Epithelial cell of proximal tubule (primary cell): ENCODE data around the gene ZNF334. TPM values are rescaled to one million over a fixed set of nuclear protein-coding genes. Genes with fewer than 3 reads are reported as not detected.

Experiments
- DNase-seq: peaks from one replicate; pipeline ENCODE4 v3.0.0-alpha.2; 2011; ENCODE audit warnings: low read depth
- H3K4me3 ChIP-seq: 2 replicates; pipeline ENCODE4 v1.5.1; 2011; ENCODE audit warnings: low read depth, mild to moderate bottlenecking, low read length
- CTCF ChIP-seq: conservative IDR thresholded peaks from 2 replicates; pipeline ENCODE4 v1.5.1; 2012; ENCODE audit warnings: low read depth, mild to moderate bottlenecking, low read length
- total RNA-seq: library from RNA; depleted of rRNA; stranded (reverse); fragments of >200 nt; gene quantifications from 2 replicates; pipeline ENCODE4 v1.2.3, GENCODE V29; 2015

The ZNF334 gene
- total RNA-seq, 1 donor from 2014 or later, result 2.2 TPM

- H3K4me3 ChIP-seq, result no peak overlapping the region
- DNase-seq, result no peak
- no peak for TF ChIP-seq CTCF
Observed at GRCh38 chr20:46545077-46545826, 31.9 kb upstream of the ZNF334 start.

- DNase-seq, result no peak
- H3K4me3 ChIP-seq, result no peak overlapping the region
- TF ChIP-seq CTCF, result peak; percentile 28
Observed at GRCh38 chr20:46544576-46544975, 31.2 kb upstream of the ZNF334 start.

GRCh38 chr20:46543959-46544358, 30.6 kb upstream of the ZNF334 start:
- TF ChIP-seq CTCF, result no peak
- no peak overlapping the region for H3K4me3 ChIP-seq
- no peak for DNase-seq

GRCh38 chr20:46543033-46543432, 29.7 kb upstream of the ZNF334 start:
- no peak for DNase-seq
- H3K4me3 ChIP-seq, result no peak overlapping the region
- TF ChIP-seq CTCF, result no peak

GRCh38 chr20:46541229-46541935, 28.0 kb upstream of the ZNF334 start:
- no peak overlapping the region for H3K4me3 ChIP-seq
- DNase-seq, result no peak
- no peak for TF ChIP-seq CTCF

- no peak overlapping the region for H3K4me3 ChIP-seq
- TF ChIP-seq CTCF, result peak; percentile 29
- DNase-seq, result no peak
Observed at GRCh38 chr20:46539113-46539512, 25.8 kb upstream of the ZNF334 start.
